Stimulated activated CD4-positive, alpha-beta T cell treated with anti-CD3 and anti-CD28 coated beads, Interleukin-4, amount 100 ng/mL, for 48 hours (primary cell): ENCODE measurements around the gene DOCK10.
"Not testable (repeated sequence)": the region's sequence is repeated elsewhere in the genome, so short reads cannot be mapped to it uniquely, and the experiment has no call there.

Experiments
- DNase-seq, 2 donors: peaks; one replicate each; pipeline ENCODE4 v3.0.0-alpha.2; 2020; ENCODE audit warnings: low read depth in 2 of 2

The DOCK10 gene

GRCh38 chr2:225041851-225042799 lies at the start of gene DOCK10:
DOCK10 (minus strand) TSS chr2:225042468; CDS start chr2:225042374, 94 bp downstream.
- peak; percentile 44 to 46 for DNase-seq

- no peak for DNase-seq
These were observed 49.1 kb upstream of the DOCK10 start for GRCh38 chr2:225091336-225091735.

GRCh38 chr2:225090746-225091145 lies 48.5 kb upstream of the DOCK10 start:
- DNase-seq: no peak

GRCh38 chr2:225086915-225087314 lies 44.6 kb upstream of the DOCK10 start:
- DNase-seq: no peak

- no peak for DNase-seq
These were observed 44.2 kb upstream of the DOCK10 start for GRCh38 chr2:225086439-225086838.

GRCh38 chr2:225083276-225083675 lies 41.0 kb upstream of the DOCK10 start:
- no peak for DNase-seq

- no peak for DNase-seq
These were observed 33.9 kb upstream of the DOCK10 start for GRCh38 chr2:225076125-225076524.

GRCh38 chr2:225074919-225075681 lies 32.8 kb upstream of the DOCK10 start:
- no peak for DNase-seq

- no peak for DNase-seq
These were observed 32.1 kb upstream of the DOCK10 start for GRCh38 chr2:225074366-225074765.

- DNase-seq: no peak
These were observed 30.9 kb upstream of the DOCK10 start for GRCh38 chr2:225073198-225073597.

GRCh38 chr2:225072444-225072843 lies 30.2 kb upstream of the DOCK10 start:
- DNase-seq: no peak

GRCh38 chr2:225070811-225071210 lies 28.5 kb upstream of the DOCK10 start:
- no peak for DNase-seq

GRCh38 chr2:225069966-225070365 lies 27.7 kb upstream of the DOCK10 start:
- no peak for DNase-seq

GRCh38 chr2:225069477-225069876 lies 27.2 kb upstream of the DOCK10 start:
- DNase-seq: no peak

GRCh38 chr2:225065882-225066281 lies 23.6 kb upstream of the DOCK10 start:
- DNase-seq: no peak

- no peak for DNase-seq
These were observed 22.7 kb upstream of the DOCK10 start for GRCh38 chr2:225064928-225065327.

GRCh38 chr2:225064362-225064761 lies 22.1 kb upstream of the DOCK10 start:
- no peak for DNase-seq

GRCh38 chr2:225056330-225057073 lies 14.2 kb upstream of the DOCK10 start:
- DNase-seq: no peak

GRCh38 chr2:225055714-225056113 lies 13.4 kb upstream of the DOCK10 start:
- DNase-seq: no peak

- DNase-seq: no peak
These were observed 10.4 kb upstream of the DOCK10 start for GRCh38 chr2:225052703-225053102.

- not testable (repeated sequence) for DNase-seq
These were observed 5.2 kb upstream of the DOCK10 start for GRCh38 chr2:225047502-225047901.

- no peak for DNase-seq
These were observed 516 bp upstream of the DOCK10 start for GRCh38 chr2:225042800-225043167.
